ENCODE results near the gene LATS2. TPM values are rescaled to one million over a fixed set of nuclear protein-coding genes. Genes with fewer than 3 reads are reported as not detected.

Gene LATS2
- total RNA-seq, 1 donor from 2014 or later: 29.8 TPM

- Mint-ChIP-seq H3K27me3 (ENCODE audit: unreplicated experiment) (peaks cover 6% of the 10 kb centered on the region), H3K27ac (ENCODE audit: unreplicated experiment) (peak overlapping the region; percentile 90), H3K4me1 (ENCODE audit: unreplicated experiment) (peaks cover 57% of the 10 kb centered on the region), H3K4me3 (ENCODE audit: unreplicated experiment) (no peak overlapping the region), H3K36me3 (ENCODE audit: low read depth, unreplicated experiment) (peaks cover 8% of the 10 kb centered on the region), H3K9me3 (ENCODE audit: unreplicated experiment) (peaks cover 4% of the 10 kb centered on the region)
- DNase-seq (ENCODE audit: low spot score): peak; percentile 52
- no peak for TF ChIP-seq CTCF (IDR thresholded peaks at IDR 0.05; ENCODE audit: unreplicated experiment)
Observed at GRCh38 chr13:21034603-21035191, 26.7 kb downstream of the LATS2 start.

GRCh38 chr13:21033856-21034602 is 27.4 kb downstream of the LATS2 start:
- H3K27me3 Mint-ChIP-seq (ENCODE audit: unreplicated experiment): peaks cover 3% of the 10 kb centered on the region
- DNase-seq (ENCODE audit: low spot score): no peak
- TF ChIP-seq CTCF (IDR thresholded peaks at IDR 0.05; ENCODE audit: unreplicated experiment): no peak
- no peak overlapping the region for H3K4me3 Mint-ChIP-seq (ENCODE audit: unreplicated experiment)
- H3K27ac Mint-ChIP-seq (ENCODE audit: unreplicated experiment): peak overlapping the region; percentile 90
- peaks cover 8% of the 10 kb centered on the region for H3K36me3 Mint-ChIP-seq (ENCODE audit: low read depth, unreplicated experiment)
- H3K4me1 Mint-ChIP-seq (ENCODE audit: unreplicated experiment): peaks cover 50% of the 10 kb centered on the region
- H3K9me3 Mint-ChIP-seq (ENCODE audit: unreplicated experiment): peaks cover 4% of the 10 kb centered on the region

GRCh38 chr13:21033212-21033840 is 28.1 kb downstream of the LATS2 start:
- Mint-ChIP-seq H3K4me1 (ENCODE audit: unreplicated experiment) (peaks cover 47% of the 10 kb centered on the region), H3K4me3 (ENCODE audit: unreplicated experiment) (peak overlapping the region; percentile 6), H3K27ac (ENCODE audit: unreplicated experiment) (peak overlapping the region; percentile 44), H3K36me3 (ENCODE audit: low read depth, unreplicated experiment) (peaks cover 8% of the 10 kb centered on the region), H3K27me3 (ENCODE audit: unreplicated experiment) (peaks cover 3% of the 10 kb centered on the region), H3K9me3 (ENCODE audit: unreplicated experiment) (peaks cover 4% of the 10 kb centered on the region)
- TF ChIP-seq CTCF (IDR thresholded peaks at IDR 0.05; ENCODE audit: unreplicated experiment): no peak
- DNase-seq (ENCODE audit: low spot score): no peak

DNA sequence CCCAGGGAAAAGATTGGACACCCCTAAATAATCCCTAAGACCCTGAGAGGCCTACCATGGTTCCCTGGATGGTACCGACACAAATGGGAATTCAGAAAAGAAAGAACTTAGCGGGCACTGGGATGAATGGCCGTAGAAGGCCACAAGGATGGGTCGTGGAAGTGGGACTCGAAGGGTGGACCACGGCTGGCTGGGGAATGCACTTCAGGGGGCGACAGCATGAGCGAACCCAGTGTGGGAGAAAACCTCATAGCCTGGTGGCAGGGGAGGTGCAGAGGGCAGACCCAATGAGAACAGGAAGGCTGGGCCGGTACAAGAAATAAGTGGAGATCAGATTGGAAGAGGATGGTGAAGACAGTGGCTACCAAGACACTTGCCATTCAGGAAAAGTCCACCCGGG is 28.7 kb downstream of the LATS2 start:
- peak overlapping the region; percentile 6 for H3K4me3 Mint-ChIP-seq (ENCODE audit: unreplicated experiment)
- peaks cover 3% of the 10 kb centered on the region for H3K27me3 Mint-ChIP-seq (ENCODE audit: unreplicated experiment)
- no peak for DNase-seq (ENCODE audit: low spot score)
- H3K4me1 Mint-ChIP-seq (ENCODE audit: unreplicated experiment): peaks cover 44% of the 10 kb centered on the region
- peak overlapping the region; percentile 44 for H3K27ac Mint-ChIP-seq (ENCODE audit: unreplicated experiment)
- peaks cover 4% of the 10 kb centered on the region for H3K9me3 Mint-ChIP-seq (ENCODE audit: unreplicated experiment)
- TF ChIP-seq CTCF (IDR thresholded peaks at IDR 0.05; ENCODE audit: unreplicated experiment): no peak
- H3K36me3 Mint-ChIP-seq (ENCODE audit: low read depth, unreplicated experiment): peaks cover 8% of the 10 kb centered on the region
